HEK293 (cell line): Measurements from ENCODE around the gene NUCB2.

Experiments used
- MEIS1 ChIP-seq: sonication (generic); formaldehyde crosslinking; IDR thresholded peaks from 2 replicates; pipeline ENCODE4 v1.8.1; 2022; ENCODE audit warnings: missing genetic modification reagents, mild to moderate bottlenecking, borderline replicate concordance
- ZNF23 ChIP-seq: fragments of 450-650 bp; formaldehyde crosslinking; IDR thresholded peaks from 2 replicates; pipeline ENCODE4 v1.5.1; 2016; ENCODE audit warnings: missing biosample characterization, missing genetic modification characterization, borderline replicate concordance
- ZNF266 ChIP-seq: fragments of 450-650 bp; formaldehyde crosslinking; IDR thresholded peaks from 2 replicates; pipeline ENCODE4 v1.5.1; 2016; ENCODE audit warnings: missing biosample characterization, missing genetic modification characterization, low read depth
- ZNF549 ChIP-seq: fragments of 450-650 bp; IDR thresholded peaks from 2 replicates; pipeline ENCODE4 v1.5.1; 2018; ENCODE audit warnings: missing biosample characterization, missing genetic modification characterization, mild to moderate bottlenecking, inconsistent platforms, moderate library complexity
- TF ChIP-seq, protein P1 (sequence below): fragments of 450-650 bp; formaldehyde crosslinking; IDR thresholded peaks from 2 replicates; pipeline ENCODE4 v1.5.1; 2016; ENCODE audit warnings: missing biosample characterization, missing genetic modification characterization
- TF ChIP-seq, protein P2 (sequence below): fragments of 450-650 bp; formaldehyde crosslinking; IDR thresholded peaks from 2 replicates; pipeline ENCODE4 v1.5.1; 2016; ENCODE audit warnings: missing biosample characterization, missing genetic modification characterization

DNA sequence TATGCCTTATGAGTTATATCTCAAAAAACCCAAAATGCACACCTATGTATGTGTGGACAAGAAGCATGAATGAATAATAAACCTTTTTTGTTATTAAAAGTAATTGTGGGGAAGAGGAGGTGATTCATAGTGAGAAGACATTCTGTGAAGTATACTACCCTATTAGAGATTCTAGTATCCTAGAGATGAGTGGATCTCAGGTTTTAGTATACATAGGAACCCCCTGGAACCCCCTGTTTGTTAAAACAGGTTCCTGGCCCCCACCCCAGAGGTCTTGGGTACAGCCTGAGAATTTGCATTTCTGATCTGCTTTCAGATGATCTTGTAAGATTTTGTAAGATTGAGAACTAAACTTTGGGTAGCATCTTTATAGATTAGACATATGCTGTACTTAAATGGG, 17.5 kb downstream of the NUCB2 start:
- no peak for TF ChIP-seq MEIS1 (CRISPR knock-in tag)
- TF ChIP-seq, protein P1, sequence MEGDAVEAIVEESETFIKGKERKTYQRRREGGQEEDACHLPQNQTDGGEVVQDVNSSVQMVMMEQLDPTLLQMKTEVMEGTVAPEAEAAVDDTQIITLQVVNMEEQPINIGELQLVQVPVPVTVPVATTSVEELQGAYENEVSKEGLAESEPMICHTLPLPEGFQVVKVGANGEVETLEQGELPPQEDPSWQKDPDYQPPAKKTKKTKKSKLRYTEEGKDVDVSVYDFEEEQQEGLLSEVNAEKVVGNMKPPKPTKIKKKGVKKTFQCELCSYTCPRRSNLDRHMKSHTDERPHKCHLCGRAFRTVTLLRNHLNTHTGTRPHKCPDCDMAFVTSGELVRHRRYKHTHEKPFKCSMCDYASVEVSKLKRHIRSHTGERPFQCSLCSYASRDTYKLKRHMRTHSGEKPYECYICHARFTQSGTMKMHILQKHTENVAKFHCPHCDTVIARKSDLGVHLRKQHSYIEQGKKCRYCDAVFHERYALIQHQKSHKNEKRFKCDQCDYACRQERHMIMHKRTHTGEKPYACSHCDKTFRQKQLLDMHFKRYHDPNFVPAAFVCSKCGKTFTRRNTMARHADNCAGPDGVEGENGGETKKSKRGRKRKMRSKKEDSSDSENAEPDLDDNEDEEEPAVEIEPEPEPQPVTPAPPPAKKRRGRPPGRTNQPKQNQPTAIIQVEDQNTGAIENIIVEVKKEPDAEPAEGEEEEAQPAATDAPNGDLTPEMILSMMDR (tag by site-specific recombination): no peak
- TF ChIP-seq ZNF549 (tag by site-specific recombination): no peak
- no peak for TF ChIP-seq ZNF23 (tag by site-specific recombination)
- TF ChIP-seq ZNF266 (tag by site-specific recombination): no peak
- TF ChIP-seq, protein P2, sequence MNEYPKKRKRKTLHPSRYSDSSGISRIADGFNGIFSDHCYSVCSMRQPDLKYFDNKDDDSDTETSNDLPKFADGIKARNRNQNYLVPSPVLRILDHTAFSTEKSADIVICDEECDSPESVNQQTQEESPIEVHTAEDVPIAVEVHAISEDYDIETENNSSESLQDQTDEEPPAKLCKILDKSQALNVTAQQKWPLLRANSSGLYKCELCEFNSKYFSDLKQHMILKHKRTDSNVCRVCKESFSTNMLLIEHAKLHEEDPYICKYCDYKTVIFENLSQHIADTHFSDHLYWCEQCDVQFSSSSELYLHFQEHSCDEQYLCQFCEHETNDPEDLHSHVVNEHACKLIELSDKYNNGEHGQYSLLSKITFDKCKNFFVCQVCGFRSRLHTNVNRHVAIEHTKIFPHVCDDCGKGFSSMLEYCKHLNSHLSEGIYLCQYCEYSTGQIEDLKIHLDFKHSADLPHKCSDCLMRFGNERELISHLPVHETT (tag by site-specific recombination): no peak
